Skin of body (tissue), 2 donors: ENCODE data around the gene TMEM190. TPM values are rescaled to one million over a fixed set of nuclear protein-coding genes. Genes with fewer than 3 reads are reported as not detected.
"Not testable (repeated sequence)": the region's sequence is repeated elsewhere in the genome, so short reads cannot be mapped to it uniquely, and the experiment has no call there.

Experiments
- DNase-seq: peaks from one replicate; lab custom pipeline; 2025; lab: John Stamatoyannopoulos, UW
- total RNA-seq: library from RNA; depleted of rRNA; stranded (reverse); fragments of >200 nt; gene quantifications from one replicate; pipeline ENCODE4 v1.2.3, GENCODE V29; 2014

The TMEM190 gene
- total RNA-seq, 1 donor from 2014 or later: not detected

GRCh38 chr19:55389386-55390317 is 13.0 kb downstream of the TMEM190 start:
- DNase-seq: no peak

DNA sequence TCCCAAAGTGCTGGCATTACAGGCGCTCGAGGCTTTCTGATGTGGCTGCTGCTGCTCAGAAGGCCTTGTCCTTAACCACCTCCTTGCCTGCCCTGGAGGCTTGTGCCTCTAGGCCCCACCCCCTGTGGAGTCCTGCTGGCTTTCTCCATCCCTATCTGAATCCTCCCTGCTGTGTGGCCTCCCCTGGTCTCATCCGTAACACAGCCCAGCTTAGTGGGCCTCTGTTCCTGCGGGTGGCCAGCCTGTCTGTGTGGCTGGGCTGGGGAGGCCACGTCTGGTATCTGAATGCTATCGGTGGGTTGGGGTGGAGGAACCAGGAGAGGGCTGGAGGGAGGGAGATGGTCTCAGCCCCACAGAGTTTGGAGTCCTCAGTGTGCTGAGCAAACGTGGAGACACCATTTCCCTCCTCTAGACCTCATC is 13.8 kb downstream of the TMEM190 start:
- no peak for DNase-seq

DNA sequence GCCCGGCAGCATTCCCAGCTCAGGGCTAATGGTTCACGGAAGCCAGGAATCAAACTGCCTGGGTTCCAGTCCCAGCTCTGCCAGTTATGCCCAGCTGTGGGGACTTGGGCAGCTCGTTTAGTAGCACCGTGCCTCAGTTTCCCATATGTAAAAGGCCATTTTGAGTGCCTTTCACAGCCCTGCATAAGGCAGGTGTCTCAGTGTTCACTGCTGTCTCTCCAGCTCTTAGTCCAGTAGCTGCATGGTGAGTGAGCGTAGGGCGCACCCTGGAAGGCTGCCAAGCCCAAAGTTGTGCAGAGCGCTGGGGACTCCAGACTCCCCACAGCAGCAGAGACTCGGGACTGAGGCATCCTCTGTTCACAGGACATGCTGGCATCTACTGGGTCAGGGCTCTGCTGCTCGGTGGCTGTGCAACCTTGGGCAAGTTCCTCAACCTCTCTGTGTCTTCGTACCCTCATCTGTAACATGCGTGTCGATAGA is 14.6 kb downstream of the TMEM190 start:
- no peak for DNase-seq

DNA sequence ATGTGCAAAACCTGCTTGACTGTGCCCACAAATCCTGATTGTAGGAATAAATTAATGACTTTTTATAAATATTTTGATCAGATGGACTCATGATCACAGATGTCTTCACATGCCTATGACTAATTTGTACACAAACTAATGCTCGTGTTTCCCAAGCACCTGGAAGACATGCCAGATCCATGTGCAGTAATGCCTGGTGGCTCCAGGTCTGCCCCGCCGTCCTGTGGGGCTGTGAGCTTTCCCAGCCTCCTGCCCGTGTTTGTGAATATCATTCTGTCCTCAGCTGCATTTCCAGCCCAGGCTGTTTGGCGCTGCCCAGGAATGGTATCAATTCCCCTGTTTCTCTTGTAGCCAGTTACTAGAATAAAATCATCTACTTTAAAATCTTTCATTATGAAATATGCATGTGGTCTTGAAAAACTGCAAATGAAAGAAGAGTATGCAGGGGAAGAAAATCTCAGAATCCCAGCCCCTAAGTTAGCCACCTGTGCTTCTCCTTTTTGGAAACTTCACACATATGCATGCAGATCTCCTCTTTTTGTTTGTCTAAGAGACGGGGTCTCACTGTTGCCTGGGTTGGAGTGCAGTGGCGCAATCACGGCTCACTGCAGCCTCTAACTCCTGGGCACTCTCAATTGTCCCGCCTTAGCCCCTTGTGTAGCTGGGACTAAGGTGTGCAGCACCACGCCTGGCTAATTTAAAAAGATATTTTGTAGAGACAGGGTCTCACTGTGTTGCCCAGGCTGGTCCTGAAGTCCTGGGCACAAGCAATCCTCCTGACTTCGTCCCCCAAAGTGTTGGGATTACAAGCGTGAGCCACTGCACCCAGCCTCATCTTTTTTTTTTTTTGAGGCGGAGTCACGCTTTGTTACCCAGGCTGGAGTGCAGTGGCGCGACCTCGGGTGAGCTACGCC is 15.3 kb downstream of the TMEM190 start:
- no peak for DNase-seq

GRCh38 chr19:55392820-55393761 is 16.5 kb downstream of the TMEM190 start:
- DNase-seq: no peak

- DNase-seq: no peak
Measured at GRCh38 chr19:55398200-55398925, 21.7 kb downstream of the TMEM190 start.

GRCh38 chr19:55400281-55401087 is 23.9 kb downstream of the TMEM190 start:
- no peak for DNase-seq

GRCh38 chr19:55401390-55401789 is 24.8 kb downstream of the TMEM190 start:
- DNase-seq: not testable (repeated sequence)

GRCh38 chr19:55402509-55402908 is 25.9 kb downstream of the TMEM190 start:
- no peak for DNase-seq

DNA sequence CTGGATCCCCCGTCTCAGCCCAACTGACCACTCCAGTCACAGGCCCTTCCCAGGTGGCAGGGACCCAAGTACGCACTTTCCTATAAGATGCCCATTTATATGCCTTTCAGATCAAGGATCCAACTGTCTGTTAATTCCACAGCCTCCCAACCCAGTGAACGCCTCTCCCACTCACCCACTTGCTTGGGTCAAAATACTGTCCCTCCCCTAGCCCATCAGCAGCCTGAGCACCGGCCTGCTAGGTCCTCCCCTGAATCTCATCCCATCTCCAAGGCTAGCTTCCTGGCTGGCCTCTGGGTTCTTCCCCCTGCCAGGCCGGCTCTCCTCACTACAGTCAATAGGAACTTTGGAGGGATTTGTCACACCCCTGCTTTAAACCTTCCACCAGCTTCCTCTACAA is 29.0 kb downstream of the TMEM190 start:
- DNase-seq: no peak

- DNase-seq: no peak
Measured at GRCh38 chr19:55406091-55406825, 29.6 kb downstream of the TMEM190 start.

DNA sequence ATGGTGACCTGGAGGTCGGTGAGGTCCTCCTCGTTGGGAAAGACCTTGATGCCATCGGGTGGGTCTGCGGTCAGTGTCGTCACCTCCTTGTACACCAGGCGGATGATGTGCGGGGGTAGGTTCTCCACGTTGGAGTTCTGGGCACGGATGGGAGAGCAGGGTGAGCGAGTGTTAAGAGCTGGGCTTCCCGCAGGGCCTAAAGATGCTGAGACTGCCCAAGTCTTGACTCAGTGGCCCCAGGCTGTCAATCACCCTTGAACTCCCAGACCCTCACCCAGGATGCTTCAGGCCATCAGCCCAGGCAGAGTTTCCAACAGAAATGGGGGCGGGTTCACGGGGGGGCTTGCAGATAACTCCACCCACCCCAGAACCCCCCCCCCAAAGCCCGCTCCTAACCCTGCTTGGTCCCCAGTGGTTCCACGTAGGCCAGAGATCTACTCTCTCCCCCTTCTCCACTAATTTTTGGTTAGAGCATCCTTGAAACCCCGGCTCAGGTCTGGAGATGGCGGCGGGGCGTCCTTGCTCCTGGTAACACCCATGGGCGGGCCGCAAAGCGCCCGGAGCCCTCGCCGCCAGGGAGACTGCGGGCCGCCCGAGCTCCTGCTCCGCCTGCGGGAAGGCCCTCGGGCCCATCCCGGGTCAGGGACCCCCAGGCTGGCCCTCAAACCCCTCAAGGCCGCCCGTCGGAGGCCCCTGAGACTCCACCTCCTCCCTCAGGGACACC is 30.4 kb downstream of the TMEM190 start:
- DNase-seq: no peak

DNA sequence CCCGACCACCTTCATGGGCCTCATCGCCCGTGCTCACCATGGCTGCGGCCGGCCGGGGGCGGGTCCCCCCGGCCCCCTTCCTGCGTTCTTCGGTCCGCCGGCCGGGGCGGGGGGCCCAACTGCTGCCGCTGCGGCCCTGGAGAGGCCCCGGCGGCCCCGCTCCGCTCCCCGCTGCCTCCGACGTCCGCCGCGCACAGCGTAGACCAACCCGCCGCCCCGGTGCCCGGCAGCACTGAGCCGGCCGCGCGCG is 30.8 kb downstream of the TMEM190 start, which contains the start of gene UBE2S:
UBE2S (minus strand) TSS at position 239 of the 250 bp plus-strand sequence; CDS start at position 40, 199 bp downstream.
- not testable (repeated sequence) for DNase-seq

GRCh38 chr19:55407800-55408532 is 31.3 kb downstream of the TMEM190 start:
- DNase-seq: peak; percentile 100

GRCh38 chr19:55408533-55408872 is 31.9 kb downstream of the TMEM190 start:
- DNase-seq: no peak

- DNase-seq: not testable (repeated sequence)
Measured at GRCh38 chr19:55409179-55409578, 32.6 kb downstream of the TMEM190 start.

DNA sequence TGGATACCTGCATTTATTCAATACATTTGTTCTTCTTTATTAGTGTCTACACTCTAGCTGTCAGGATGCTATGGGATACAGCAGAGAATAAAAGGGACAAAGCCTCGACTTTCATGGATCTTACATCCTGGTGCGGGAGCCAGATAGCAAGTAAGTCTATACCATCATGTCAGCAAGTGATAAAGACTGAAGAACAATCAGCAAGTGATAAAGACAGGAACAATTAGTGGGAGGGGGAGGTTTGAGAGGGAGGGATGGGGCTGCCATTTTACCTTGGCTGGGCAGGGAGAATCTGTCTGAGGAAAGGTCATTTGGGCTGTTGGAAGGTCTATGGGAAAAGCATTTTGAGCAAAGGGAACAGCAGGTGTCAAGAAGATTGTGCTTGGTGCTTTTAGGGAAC is 33.5 kb downstream of the TMEM190 start:
- DNase-seq: no peak
